Fibroblast of the aortic adventitia (primary cell): Measurements from ENCODE around the gene ASNS. TPM values are rescaled to one million over a fixed set of nuclear protein-coding genes. Genes with fewer than 3 reads are reported as not detected.
"Not testable (repeated sequence)": the region's sequence is repeated elsewhere in the genome, so short reads cannot be mapped to it uniquely, and the experiment has no call there.

ENCODE experiments used
- DNase-seq: peaks from one replicate; pipeline ENCODE4 v3.0.0-alpha.2; 2010; ENCODE audit warnings: low read depth
- H3K4me3 ChIP-seq: 2 replicates; pipeline ENCODE4 v1.5.1; 2011; ENCODE audit warnings: low read depth, mild to moderate bottlenecking, control low read depth, low read length, moderate library complexity
- total RNA-seq: library from RNA; depleted of rRNA; stranded (reverse); fragments of >200 nt; gene quantifications from 2 replicates; pipeline ENCODE4 v1.2.3, GENCODE V29; 2012; ENCODE audit warnings: low replicate concordance
- TF ChIP-seq, protein P1 (sequence below): IDR thresholded peaks from 2 replicates; pipeline ENCODE4 v1.5.1; 2011; ENCODE audit warnings: mild to moderate bottlenecking, low read length, control low read depth, inconsistent platforms; ENCODE audit not compliant: insufficient read depth

ASNS gene
- total RNA-seq, 1 donor = 154 TPM

DNA sequence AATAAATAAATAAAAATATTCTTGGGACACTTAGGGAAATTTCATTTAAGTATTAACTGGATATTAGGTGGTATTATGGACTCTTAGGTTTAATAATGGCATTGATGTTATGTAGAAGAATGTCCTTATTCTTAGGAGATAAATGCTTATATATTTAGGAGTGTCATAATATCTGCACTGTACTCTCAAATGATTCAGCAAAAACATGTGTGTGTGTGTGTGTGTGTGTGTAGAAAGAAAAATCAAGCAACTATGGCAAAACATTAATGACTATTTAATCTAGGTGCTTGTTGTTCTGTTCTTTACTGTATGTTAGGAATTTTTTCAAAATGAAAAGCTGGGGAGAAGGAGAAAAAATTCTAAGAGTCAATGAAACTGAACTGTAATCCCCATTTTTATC is 3.9 kb downstream of the ASNS start:
- H3K4me3 ChIP-seq = no peak overlapping the region
- TF ChIP-seq, protein P1, sequence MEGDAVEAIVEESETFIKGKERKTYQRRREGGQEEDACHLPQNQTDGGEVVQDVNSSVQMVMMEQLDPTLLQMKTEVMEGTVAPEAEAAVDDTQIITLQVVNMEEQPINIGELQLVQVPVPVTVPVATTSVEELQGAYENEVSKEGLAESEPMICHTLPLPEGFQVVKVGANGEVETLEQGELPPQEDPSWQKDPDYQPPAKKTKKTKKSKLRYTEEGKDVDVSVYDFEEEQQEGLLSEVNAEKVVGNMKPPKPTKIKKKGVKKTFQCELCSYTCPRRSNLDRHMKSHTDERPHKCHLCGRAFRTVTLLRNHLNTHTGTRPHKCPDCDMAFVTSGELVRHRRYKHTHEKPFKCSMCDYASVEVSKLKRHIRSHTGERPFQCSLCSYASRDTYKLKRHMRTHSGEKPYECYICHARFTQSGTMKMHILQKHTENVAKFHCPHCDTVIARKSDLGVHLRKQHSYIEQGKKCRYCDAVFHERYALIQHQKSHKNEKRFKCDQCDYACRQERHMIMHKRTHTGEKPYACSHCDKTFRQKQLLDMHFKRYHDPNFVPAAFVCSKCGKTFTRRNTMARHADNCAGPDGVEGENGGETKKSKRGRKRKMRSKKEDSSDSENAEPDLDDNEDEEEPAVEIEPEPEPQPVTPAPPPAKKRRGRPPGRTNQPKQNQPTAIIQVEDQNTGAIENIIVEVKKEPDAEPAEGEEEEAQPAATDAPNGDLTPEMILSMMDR = no peak
- DNase-seq = no peak

DNA sequence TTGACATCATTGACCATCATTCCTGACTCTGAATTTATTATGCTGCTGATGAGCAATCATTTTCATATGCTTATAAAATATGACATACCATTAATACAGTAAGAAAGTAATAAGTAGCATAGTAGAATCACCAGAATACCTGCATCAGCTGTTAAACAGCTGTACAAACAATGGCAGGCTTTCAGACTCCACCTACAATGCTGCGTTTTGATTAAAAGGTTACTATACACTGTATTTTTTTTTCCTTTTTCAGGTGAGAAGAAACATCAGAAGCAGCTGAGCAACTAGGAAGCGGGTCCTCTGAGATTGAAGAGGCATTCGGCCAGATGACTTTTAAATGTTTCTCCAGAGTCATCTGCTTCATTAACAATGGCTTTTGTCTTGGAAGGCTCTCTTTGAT is 7.1 kb downstream of the ASNS start:
- no peak overlapping the region for H3K4me3 ChIP-seq
- DNase-seq = no peak
- TF ChIP-seq, protein P1 = no peak

DNA sequence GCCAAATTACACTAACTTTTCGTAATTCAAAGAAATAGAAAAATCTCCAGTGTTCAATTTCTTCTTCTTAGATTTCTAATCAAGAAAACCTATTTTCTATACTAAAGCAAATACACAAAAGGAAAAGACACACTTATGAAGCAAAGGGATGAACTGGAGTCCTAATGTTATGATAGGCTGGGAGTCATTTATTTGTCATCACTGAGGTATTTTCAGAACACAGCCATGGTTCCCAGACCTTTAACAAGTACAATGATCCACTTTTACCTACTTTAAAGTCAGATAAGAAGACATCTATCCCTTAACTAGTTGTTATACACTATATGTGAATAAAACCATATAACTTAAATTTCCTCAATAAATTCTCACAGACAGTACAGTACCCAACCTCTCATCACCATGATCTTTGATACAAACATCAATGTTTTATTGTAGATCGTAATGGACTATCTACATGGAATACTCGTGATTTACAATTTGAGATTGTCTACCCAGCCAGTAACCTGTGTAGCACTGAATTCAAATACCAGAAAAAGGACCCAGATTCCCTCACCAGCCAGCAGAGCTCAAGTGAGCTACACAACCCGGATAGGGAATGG is 12.5 kb downstream of the ASNS start:
- H3K4me3 ChIP-seq = no peak overlapping the region
- DNase-seq = no peak
- TF ChIP-seq, protein P1 = no peak

DNA sequence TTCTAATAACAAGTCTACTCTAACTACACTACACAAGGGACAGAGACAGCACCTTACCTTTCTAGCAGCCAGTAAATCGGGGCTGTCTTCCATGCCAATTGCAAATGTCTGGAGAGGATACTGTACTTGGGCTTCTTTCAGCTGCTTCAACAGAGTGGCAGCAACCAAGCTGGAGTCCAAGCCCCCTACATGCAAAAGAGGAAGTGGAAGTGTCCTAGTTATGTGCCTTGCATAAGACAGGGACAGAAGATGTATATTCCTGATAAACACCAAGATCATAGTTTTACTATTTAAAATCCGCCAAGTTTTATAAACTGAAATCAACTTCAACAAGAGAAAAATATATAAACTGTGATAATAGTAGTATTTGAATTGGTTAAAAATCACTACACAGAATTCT is 14.0 kb downstream of the ASNS start:
- DNase-seq = no peak
- TF ChIP-seq, protein P1 = no peak
- H3K4me3 ChIP-seq = no peak overlapping the region

DNA sequence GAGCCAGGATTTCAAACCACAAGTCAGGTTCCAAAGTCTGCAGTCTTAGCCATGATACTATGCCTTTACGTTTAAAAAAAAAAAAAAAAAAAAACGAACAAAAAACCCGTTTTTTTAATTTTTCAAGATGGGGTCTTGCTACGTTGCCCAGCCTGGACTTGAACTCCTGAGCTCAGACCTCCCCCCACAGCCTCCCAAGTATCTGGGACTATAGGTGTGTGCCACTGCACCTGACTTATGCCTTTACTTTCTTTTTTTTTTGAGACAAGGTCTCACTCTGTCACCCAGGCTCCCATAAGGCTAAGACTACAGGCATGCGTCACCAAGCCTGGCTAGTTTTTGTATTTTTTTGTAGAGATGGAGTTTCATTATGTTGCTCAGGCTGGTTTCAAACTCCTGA is 14.7 kb downstream of the ASNS start:
- H3K4me3 ChIP-seq = no peak overlapping the region
- DNase-seq = no peak
- TF ChIP-seq, protein P1 = no peak

DNA sequence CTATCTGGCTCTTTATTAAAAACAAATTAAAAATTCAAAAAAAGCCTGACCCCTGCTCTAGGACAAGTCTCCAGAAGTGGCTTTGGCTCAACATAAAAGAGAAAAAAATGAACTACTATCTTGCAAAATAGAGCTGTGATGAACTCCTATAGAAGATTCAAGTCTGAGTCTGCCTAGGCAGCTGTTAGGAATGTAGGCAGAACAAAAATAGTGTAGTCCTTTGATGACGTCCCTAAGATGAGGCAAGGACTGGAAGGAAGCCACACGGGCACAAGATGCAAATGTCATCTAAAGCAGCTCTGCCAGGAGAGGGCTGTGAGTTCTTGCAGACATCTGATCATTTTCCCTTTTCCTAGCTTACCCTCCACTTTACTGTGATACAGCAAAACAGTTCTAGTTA is 20.5 kb downstream of the ASNS start:
- TF ChIP-seq, protein P1 = no peak
- no peak overlapping the region for H3K4me3 ChIP-seq
- peak; percentile 42 for DNase-seq

DNA sequence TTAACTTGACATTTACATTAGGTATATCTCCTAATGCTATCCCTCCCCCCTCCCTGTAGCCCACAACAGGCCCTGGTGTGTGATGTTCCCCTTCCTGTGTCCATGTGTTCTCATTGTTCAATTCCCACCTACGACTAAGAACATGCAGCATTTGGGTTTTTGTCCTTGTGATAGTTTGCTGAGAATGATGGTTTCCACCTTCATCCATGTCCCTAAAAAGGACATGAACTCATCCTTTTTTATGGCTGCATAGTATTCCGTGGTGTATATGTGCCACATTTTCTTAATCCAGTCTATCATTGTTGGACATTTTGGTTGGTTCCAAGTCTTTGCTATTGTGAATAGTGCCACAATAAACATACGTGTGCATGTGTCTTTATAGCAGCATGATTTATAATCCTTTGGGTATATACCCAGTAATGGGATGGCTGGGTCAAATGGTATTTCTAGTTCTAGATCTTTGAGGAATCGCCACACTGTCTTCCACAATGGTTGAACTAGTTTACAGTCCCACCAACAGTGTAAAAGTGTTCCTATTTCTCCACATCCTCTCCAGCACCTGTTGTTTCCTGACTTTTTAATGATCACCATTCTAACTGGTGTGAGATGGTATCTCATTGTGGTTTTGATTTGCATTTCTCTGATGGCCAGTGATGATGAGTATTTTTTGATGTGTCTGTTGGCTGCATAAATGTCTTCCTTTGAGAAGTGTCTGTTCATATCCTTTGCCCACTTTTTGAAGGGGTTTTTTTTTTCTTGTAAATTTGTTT is 21.8 kb downstream of the ASNS start:
- H3K4me3 ChIP-seq, DNase-seq: not testable (repeated sequence)
